Measurements from ENCODE around the gene IRS1.
A peak's percentile ranks its signal among the peaks of the same experiment; 100 is the strongest.

The IRS1 gene

DNA sequence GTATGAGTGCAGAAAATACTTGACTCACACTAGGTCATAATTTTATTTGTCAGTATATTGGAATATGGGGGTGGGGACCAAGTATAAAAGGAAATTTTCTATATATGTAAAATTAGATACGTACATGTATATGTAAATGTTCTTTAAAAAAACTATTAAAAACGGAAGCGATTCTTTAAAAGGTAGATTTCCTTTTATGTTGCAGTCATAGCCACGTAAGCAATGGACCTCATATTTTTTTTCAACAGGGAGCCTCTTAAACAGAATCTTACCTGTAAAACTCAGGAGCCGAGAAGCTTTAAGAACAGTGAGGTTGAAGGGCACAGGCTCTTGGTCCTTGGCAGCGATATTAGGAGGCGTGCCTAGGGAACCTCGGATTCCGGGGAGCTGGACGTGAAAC, 39.5 kb upstream of the IRS1 start:
- TF ChIP-seq, protein P1, sequence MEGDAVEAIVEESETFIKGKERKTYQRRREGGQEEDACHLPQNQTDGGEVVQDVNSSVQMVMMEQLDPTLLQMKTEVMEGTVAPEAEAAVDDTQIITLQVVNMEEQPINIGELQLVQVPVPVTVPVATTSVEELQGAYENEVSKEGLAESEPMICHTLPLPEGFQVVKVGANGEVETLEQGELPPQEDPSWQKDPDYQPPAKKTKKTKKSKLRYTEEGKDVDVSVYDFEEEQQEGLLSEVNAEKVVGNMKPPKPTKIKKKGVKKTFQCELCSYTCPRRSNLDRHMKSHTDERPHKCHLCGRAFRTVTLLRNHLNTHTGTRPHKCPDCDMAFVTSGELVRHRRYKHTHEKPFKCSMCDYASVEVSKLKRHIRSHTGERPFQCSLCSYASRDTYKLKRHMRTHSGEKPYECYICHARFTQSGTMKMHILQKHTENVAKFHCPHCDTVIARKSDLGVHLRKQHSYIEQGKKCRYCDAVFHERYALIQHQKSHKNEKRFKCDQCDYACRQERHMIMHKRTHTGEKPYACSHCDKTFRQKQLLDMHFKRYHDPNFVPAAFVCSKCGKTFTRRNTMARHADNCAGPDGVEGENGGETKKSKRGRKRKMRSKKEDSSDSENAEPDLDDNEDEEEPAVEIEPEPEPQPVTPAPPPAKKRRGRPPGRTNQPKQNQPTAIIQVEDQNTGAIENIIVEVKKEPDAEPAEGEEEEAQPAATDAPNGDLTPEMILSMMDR (IDR thresholded peaks at IDR 0.05; ENCODE audit: insufficient read depth, low read depth, low read length, missing control alignments), result no peak
- no peak for DNase-seq (ENCODE audit: low read depth)
- H3K4me3 ChIP-seq (ENCODE audit: low read depth, low read length), result peak overlapping the region; percentile 29

DNA sequence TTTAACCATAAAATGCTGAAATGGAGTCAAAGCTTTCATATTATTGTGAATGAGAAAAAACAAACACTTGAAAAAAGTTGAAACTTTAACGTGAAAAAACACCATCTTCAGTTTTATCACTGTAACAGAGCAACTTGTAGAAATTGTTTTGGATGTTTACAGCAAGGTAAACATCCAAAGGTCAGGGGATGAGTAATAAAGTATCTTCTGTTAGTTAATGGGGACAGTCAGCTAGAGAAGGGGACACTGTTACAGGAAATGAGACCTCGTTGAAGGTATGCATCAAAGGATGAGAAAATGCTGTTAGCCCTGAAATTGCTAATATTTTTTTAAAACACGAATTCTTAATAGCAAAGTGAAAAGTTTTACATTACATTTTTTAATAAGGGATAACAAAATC, 39.1 kb upstream of the IRS1 start:
- DNase-seq (ENCODE audit: low read depth), result peak; percentile 46
- H3K4me3 ChIP-seq (ENCODE audit: low read depth, low read length), result peak overlapping the region; percentile 29
- TF ChIP-seq, protein P1 (IDR thresholded peaks at IDR 0.05; ENCODE audit: insufficient read depth, low read depth, low read length, missing control alignments), result no peak

DNA sequence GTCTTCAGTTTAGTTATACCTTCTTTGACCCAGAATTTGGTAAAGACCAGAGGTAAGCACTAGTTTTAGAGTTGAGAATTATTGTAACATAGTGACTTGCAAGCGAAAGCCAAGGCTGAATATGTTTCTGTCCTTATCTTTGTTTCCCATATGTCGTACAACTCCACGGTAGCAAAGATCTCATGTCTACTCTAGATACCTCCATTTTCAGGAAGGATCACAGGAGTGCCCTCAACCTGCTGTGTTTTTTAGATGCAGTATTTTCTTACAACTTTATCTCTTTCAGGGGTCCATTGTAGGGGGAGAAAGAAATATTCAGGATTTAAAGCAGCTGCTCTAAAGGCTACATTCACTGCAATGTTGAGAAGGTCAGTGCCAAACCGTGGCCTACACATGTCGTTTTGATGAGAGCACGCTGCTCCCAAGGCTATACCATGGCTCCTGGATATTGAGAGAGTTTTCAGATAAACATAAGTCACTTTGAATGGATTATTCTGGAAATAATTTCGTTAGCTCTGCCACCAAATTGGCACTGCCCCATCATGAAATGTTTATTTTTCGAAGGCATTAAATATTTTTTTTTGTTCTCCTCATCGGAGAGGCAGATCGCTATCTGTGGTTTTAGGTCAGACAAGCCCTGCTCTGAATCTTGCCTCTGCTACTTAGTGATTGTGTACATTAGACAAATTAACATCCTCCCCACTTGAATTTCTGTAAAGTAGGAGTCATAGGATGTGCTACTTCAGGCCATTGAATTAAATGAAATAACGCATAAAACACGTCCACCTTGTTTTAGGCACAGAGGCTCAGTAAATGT, 38.4 kb upstream of the IRS1 start:
- peak overlapping the region; percentile 99 for H3K4me3 ChIP-seq (ENCODE audit: low read depth, low read length)
- TF ChIP-seq, protein P1 (IDR thresholded peaks at IDR 0.05; ENCODE audit: insufficient read depth, low read depth, low read length, missing control alignments), result no peak
- no peak for DNase-seq (ENCODE audit: low read depth)

DNA sequence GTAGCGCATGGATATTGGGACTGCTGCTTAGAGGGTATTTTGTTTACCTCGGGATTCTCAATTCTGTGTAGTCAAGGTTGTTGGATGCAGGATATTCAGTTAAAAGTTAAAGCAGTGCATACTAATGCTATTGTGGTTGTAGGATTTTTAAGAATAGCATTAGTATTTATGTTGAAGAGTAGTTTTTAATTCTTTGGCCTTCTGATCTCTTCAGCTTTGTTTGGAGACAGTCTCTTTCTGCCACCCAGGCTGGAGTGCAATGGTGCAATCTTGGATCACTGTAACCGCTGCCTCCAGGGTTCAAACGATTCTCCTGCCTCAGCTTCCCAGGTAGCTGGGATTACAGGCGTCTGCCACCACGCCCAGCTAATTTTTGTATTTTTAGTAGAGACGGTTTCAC, 37.7 kb upstream of the IRS1 start:
- TF ChIP-seq, protein P1 (IDR thresholded peaks at IDR 0.05; ENCODE audit: insufficient read depth, low read depth, low read length, missing control alignments), result no peak
- peak overlapping the region; percentile 99 for H3K4me3 ChIP-seq (ENCODE audit: low read depth, low read length)
- no peak for DNase-seq (ENCODE audit: low read depth)

DNA sequence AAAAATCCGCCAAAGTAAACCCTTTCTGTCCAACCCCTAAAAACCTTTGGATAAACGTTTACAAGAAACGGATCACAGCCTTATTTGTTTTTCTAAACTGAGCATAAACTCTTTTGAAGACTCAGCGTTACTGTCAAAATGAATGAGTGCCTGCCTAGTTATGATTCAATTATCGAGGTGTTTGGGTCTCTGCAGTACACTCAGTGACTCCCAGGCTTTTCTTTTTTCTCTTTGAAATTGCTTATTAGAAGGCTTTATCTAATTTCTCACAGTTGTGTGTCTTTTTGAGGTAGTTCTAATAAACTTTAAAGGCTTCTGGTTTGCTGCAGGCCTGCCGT, 36.9 kb upstream of the IRS1 start:
- peak overlapping the region; percentile 99 for H3K4me3 ChIP-seq (ENCODE audit: low read depth, low read length)
- TF ChIP-seq, protein P1 (IDR thresholded peaks at IDR 0.05; ENCODE audit: insufficient read depth, low read depth, low read length, missing control alignments), result no peak
- no peak for DNase-seq (ENCODE audit: low read depth)

DNA sequence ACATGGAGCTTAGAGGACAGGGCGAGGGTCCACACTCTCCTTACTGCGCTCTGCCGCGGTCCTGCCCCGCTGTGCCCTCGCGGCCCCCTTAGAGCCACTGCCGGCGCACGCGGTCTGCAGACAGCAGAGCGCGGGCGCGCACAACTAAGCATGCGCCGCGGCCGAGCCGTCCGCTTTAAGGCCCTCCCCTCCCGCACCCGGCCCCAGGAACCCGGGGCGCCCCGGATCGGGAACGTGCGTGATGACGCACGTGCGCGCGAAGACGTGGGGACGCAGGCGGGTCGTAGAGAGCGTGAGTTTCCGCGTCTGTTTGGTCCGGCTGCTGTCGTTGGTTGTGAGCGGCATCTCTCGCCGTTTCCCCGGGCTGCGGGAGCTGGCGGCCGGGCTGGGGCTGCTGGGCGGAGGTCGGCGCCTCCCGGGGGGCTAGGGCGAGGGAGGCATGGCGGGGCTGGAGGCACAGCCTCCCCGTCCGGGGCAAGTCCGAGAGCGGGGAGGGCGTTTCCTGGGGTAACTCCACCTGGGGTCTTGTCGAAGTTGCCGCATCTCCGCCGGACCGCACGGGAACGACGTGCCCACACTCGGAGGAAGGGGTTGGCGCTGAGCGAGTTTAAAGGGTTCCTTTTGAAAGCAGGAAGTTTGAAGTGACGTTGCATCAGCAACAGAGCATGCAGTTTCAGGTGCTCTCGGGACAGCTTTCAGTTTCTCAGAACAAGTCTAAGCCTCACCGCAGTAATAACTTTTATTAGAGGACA, 36.4 kb upstream of the IRS1 start, which contains the start of gene RHBDD1:
RHBDD1 (plus strand) TSS at position 259 of the 752 bp plus-strand sequence. CDS start 28,640 bp downstream, outside the sequence.
- peak within 1 kb of the TSS; percentile 99 for H3K4me3 ChIP-seq (ENCODE audit: low read depth, low read length)
- peak; percentile 99 for DNase-seq (ENCODE audit: low read depth)
- TF ChIP-seq, protein P1 (IDR thresholded peaks at IDR 0.05; ENCODE audit: insufficient read depth, low read depth, low read length, missing control alignments), result no peak
